GM12891 (cell line): Measurements from ENCODE around the gene KRT26.

Experiments used
- POLR2A ChIP-seq: IDR thresholded peaks from 2 replicates; pipeline ENCODE4 v1.6.1; 2011; ENCODE audit warnings: low read depth, low read length, control low read depth
- POLR2AphosphoS5 ChIP-seq: IDR thresholded peaks from 2 replicates; pipeline ENCODE4 v1.6.1; 2011; ENCODE audit warnings: low read depth, low read length, control low read depth
- TAF1 ChIP-seq: IDR thresholded peaks from 2 replicates; pipeline ENCODE4 v1.6.1; 2011; ENCODE audit warnings: low read depth, low read length, control low read depth

DNA sequence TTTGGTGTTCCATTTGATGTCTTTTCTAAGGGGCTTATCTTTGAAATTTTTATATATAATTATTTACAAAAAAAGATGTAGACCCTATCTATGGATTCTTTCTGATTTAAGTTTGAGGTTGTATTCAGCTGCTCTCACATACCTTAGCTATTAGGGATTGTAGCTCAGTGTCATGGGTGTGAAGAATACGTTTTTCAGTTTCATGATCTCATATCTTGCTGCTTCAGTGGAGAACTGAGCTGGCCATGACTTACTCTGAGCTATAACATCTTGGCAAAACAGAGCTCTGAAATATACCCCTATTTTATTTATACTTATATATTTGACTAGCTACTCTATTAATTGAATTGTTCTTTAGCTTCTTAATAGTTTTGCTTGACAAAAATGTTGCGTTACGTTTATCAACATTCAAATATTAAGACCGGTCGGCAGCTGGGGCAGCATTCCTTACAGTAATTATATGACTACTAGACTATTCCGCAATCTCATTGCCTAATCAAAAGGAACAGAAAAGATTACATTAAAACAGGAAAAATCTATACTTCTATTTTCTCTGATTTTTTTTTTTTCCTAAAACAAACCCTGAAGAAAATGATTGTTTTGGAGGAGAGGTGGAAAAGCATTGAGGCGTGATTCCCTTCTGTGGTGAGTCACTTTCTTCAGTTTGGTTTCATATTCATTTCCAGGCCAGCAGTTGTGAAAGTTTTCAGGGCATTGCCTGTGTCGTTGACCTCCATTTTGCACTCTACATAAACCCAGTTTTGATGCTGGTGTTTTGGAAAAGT, 44.4 kb downstream of the KRT26 start:
- TF ChIP-seq TAF1 (no peak), POLR2A (no peak), POLR2AphosphoS5 (no peak)
